AG09319 (cell line): Measurements from ENCODE around the gene CTDSP2.

Experiments
- DNase-seq: peaks from one replicate; pipeline ENCODE4 v3.0.0-alpha.2; 2010; ENCODE audit warnings: low read depth; ENCODE audit errors: extremely low read depth
- TF ChIP-seq, protein P1 (sequence below): IDR thresholded peaks from 2 replicates; pipeline ENCODE4 v1.5.1; 2011; ENCODE audit warnings: low read depth, mild to moderate bottlenecking, inconsistent platforms, low read length, moderate library complexity

CTDSP2 gene

DNA sequence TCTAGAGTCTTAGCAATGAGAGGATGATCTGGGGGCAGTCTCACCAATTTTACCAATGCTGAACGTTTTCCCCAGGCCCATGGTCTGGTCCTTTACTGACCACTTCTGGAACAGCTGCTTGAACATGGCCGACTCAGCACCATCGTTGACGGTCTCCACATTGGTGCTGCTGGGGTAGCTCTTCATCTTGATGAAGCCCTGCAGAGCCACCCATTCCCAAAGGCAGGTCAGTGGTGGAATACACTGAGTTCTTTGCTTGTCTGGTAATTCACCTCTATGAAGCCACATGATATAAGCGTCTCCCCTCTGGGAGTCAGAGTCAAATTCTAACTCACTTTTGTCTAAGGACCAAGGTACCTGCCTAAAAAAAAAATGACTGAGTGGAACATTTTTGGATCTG, 38.2 kb downstream of the CTDSP2 start:
- TF ChIP-seq, protein P1, sequence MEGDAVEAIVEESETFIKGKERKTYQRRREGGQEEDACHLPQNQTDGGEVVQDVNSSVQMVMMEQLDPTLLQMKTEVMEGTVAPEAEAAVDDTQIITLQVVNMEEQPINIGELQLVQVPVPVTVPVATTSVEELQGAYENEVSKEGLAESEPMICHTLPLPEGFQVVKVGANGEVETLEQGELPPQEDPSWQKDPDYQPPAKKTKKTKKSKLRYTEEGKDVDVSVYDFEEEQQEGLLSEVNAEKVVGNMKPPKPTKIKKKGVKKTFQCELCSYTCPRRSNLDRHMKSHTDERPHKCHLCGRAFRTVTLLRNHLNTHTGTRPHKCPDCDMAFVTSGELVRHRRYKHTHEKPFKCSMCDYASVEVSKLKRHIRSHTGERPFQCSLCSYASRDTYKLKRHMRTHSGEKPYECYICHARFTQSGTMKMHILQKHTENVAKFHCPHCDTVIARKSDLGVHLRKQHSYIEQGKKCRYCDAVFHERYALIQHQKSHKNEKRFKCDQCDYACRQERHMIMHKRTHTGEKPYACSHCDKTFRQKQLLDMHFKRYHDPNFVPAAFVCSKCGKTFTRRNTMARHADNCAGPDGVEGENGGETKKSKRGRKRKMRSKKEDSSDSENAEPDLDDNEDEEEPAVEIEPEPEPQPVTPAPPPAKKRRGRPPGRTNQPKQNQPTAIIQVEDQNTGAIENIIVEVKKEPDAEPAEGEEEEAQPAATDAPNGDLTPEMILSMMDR: no peak
- no peak for DNase-seq

DNA sequence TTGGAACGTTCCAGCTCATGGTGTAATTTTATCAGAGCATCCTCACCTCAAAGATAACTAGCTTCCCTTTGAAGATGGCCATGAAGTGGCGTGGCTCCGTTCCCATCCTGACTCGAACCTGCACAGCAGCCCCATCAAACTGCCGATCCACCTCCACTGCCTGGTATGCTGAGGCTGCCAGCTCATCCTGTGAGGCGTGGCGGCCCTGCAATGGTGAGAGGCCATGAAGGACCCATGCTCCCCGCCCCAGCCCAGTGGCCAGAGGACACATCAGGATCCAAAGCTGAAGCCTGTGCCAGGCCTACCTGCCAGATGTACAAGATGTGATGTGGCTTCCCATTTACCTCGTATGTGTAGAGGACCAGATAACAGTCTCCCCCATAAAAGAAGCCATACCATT, 39.2 kb downstream of the CTDSP2 start:
- TF ChIP-seq, protein P1: no peak

DNA sequence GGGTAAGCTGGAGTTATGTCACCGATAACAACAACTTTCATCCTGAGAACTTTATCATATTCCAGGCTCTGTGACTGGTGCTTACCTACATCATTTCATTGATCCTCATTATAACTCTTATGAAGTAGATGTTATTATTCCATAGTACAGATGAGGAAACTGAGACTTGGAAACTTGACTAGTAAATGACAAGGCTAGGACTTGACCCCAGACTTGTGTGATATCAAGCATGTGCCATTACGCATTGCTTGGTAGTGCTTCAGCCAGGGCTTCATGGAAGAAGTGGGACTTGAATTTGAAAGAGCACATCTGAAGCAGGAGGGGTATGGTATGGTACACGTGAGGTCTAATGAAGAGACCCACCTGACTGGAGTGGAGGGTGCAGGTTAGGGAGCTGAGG, 39.9 kb downstream of the CTDSP2 start:
- TF ChIP-seq, protein P1: no peak
- DNase-seq: no peak

More for the DNA sequence above, 39.2 kb downstream of the CTDSP2 start:
- DNase-seq: no peak

DNA sequence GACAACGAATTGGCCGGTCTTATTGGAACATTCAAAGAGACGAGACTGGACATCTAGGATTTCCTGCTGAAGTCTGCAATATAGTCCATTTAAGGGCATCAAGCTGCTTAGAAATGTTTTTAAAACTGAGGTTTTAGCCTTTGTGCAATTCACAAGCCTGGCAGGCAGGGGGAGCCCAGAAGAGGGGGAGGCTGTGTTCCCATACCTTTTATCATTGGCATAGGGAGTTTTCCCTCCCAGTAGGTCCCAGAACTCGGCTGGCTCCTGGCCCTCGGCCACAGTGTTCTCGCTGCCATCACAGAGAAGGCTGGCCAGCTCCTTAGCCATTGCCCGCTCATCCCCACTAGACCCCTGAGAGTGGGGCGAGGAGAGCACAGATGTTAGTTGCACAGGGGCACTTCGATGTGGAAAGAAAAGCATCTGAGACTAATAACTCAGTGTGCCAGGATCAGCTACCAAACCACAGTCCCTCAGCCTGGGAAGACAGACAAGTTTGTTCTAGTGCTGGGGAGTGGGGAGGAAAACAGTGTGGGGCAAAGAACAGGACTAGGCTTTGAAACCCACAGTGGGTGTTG, 43.1 kb downstream of the CTDSP2 start:
- DNase-seq: no peak
- TF ChIP-seq, protein P1: peak; percentile 81

DNA sequence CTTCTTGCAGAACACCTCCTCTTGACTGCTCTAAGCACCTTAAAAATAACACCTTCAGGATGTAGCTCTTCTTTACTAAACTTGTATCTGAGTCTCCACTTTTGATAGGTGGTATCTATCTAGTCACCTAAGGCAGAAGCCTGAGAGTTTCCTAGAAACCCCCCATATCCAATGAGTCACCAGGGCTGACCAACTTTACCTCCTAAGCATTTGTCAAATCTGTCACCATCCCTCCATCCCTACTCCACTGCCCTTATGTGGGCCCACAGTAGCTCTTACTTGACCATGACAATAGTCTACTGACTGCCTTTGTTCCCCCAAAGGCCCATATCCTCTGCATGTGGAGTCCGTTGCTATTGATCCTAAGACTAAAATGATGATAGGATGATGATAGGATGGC, 43.9 kb downstream of the CTDSP2 start:
- TF ChIP-seq, protein P1: no peak
- no peak for DNase-seq

DNA sequence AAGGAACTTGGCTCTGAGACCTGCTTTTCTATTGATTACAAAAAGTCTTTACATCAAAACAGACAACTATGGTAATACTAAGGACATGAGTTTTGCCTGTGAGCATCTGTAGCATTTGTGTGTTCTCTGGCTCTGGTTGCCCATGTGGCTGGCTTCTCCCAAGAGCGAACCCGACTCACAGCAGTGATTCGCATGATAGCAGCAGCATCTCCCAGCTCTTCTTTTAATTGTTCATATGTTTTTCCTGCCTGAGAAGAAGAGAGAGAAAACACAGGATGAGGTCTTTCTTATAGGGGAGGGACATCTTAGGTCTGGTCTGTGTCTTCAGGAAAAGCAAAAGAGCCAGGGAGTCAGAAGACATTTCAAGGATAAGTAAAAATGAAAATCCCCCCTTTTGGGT, 45.6 kb downstream of the CTDSP2 start:
- no peak for DNase-seq

DNA sequence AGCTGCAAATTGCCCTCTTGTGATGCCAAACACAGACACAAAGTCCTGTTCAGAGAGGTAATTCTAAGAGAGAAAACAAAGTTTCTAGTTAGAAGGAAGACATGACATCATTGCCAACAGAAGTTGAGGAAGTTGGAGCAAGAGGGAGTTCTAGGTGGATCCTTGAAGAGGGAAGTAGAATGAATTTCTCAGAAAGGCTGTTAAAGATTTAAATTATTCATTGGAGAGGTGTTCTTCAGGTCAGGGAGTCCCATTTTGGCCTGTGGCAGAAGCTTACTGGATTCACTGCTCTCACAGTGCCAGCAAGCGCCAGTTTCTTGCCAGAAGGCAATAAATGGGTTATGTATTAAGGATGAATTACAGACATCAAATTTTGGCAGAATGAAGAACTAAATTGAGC, 48.6 kb downstream of the CTDSP2 start:
- TF ChIP-seq, protein P1: no peak

More for the DNA sequence above, 45.6 kb downstream of the CTDSP2 start:
- TF ChIP-seq, protein P1: no peak

More for the DNA sequence above, 48.6 kb downstream of the CTDSP2 start:
- no peak for DNase-seq
